Hepatocyte (in vitro differentiated cells): ENCODE measurements around the gene THEMIS2. TPM values are rescaled to one million over a fixed set of nuclear protein-coding genes. Genes with fewer than 3 reads are reported as not detected.

Experiments used
- DNase-seq: peaks from one replicate; pipeline ENCODE4 v3.0.0-alpha.2; 2016; ENCODE audit warnings: low spot score
- H2AFZ ChIP-seq: fragments of 200-600 bp; sonication (generic); 2 replicates; pipeline ENCODE4 v1.6.0; 2016; ENCODE audit warnings: antibody characterized with exemption, mild to moderate bottlenecking
- H3K27ac ChIP-seq: fragments of 200-600 bp; sonication (generic); 2 replicates; pipeline ENCODE4 v1.5.1; 2016; ENCODE audit warnings: mild to moderate bottlenecking
- H3K27me3 ChIP-seq: fragments of 200-600 bp; sonication (generic); 2 replicates; pipeline ENCODE4 v1.6.1; 2016
- H3K36me3 ChIP-seq: fragments of 200-600 bp; sonication (generic); replicated peaks from 2 replicates; pipeline ENCODE4 v1.5.1; 2016; ENCODE audit warnings: low read depth; ENCODE audit not compliant: insufficient read depth
- H3K4me1 ChIP-seq: fragments of 200-600 bp; sonication (generic); 2 replicates; pipeline ENCODE4 v1.5.1; 2016; ENCODE audit warnings: mild to moderate bottlenecking, moderate library complexity; ENCODE audit not compliant: insufficient read depth
- H3K4me2 ChIP-seq: fragments of 200-600 bp; sonication (generic); 2 replicates; pipeline ENCODE4 v1.6.0; 2016
- H3K4me3 ChIP-seq: fragments of 200-600 bp; sonication (generic); 2 replicates; pipeline ENCODE4 v1.5.1; 2016; ENCODE audit warnings: mild to moderate bottlenecking
- H3K79me2 ChIP-seq: fragments of 200-600 bp; sonication (generic); 2 replicates; pipeline ENCODE4 v1.6.0; 2017; ENCODE audit warnings: mild to moderate bottlenecking
- H3K9me2 ChIP-seq: fragments of 200-600 bp; sonication (generic); replicated peaks from 2 replicates; pipeline ENCODE4 v1.6.0; 2017; ENCODE audit warnings: mild to moderate bottlenecking; ENCODE audit not compliant: insufficient read depth
- H3K9me3 ChIP-seq: fragments of 200-600 bp; sonication (generic); 2 replicates; pipeline ENCODE4 v1.5.1; 2016; ENCODE audit warnings: low read depth, mild to moderate bottlenecking
- H4K20me1 ChIP-seq: fragments of 200-600 bp; sonication (generic); 2 replicates; pipeline ENCODE4 v1.6.0; 2016; ENCODE audit warnings: mild to moderate bottlenecking; ENCODE audit not compliant: insufficient read depth, poor library complexity, severe bottlenecking
- EZH2 ChIP-seq: fragments of 200-600 bp; sonication (generic); IDR thresholded peaks from 2 replicates; pipeline ENCODE4 v1.6.1; 2016; ENCODE audit warnings: antibody characterized with exemption, mild to moderate bottlenecking, borderline replicate concordance
- EZH2phosphoT487 ChIP-seq: fragments of 200-600 bp; sonication (generic); IDR thresholded peaks from one replicate; pipeline ENCODE4 v1.6.1; 2018; ENCODE audit warnings: antibody characterized with exemption, mild to moderate bottlenecking, low read depth, moderate library complexity; ENCODE audit not compliant: unreplicated experiment, severe bottlenecking
- WGBS: methylation state at CpG from one replicate; pipeline ENCODE4 v1.1.6; 2016; ENCODE audit warnings: low lambda C conversion rate; ENCODE audit errors: missing lambda C conversion rate; 5-methylcytosine and 5-hydroxymethylcytosine counted together
- polyA plus RNA-seq: library from polyadenylated mRNA; unstranded; fragments of >200 nt; fragmentation: Nextera tagmentation; extraction: Ambion mirVana; gene quantifications from 2 replicates; pipeline ENCODE4 v1.2.1, GENCODE V29; 2016
- total RNA-seq: library from RNA; depleted of rRNA; stranded (reverse); fragments of >200 nt; gene quantifications from 2 replicates; pipeline ENCODE4 v1.2.3, GENCODE V29; 2014
- TF ChIP-seq, protein P1 (sequence below): fragments of 200-600 bp; sonication (generic); IDR thresholded peaks from 2 replicates; pipeline ENCODE4 v1.5.1; 2016; ENCODE audit warnings: antibody characterized with exemption, mild to moderate bottlenecking; ENCODE audit not compliant: poor library complexity

The THEMIS2 gene
- total and polyA plus RNA-seq, 2 experiments from 2014 or later = 1.2 TPM; not detected in 1

DNA sequence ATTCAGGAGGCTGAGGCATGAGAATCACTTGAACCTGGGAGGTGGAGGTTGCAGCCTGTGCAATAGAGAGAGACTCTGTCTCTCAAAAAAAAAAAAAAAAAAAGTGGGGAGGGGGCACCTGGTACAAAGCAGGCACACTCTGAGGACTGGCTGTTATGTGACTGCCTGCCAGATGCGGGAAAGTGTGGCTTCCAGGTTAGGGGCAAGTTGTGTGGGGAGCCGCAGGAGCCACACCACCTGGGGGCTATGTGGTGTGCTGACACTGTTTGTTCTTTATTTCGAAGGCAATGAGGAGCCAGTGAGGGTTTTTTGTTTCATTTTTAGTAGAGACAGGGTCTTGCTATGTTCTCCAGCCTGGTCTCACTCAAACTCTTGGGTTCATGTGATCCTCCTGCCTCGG lies 5.7 kb downstream of the THEMIS2 start:
- 90% methylated on average over 4 of the region's 4 CpGs for WGBS
- TF ChIP-seq EZH2phosphoT487 = no peak
- TF ChIP-seq EZH2 = no peak
- TF ChIP-seq, protein P1, sequence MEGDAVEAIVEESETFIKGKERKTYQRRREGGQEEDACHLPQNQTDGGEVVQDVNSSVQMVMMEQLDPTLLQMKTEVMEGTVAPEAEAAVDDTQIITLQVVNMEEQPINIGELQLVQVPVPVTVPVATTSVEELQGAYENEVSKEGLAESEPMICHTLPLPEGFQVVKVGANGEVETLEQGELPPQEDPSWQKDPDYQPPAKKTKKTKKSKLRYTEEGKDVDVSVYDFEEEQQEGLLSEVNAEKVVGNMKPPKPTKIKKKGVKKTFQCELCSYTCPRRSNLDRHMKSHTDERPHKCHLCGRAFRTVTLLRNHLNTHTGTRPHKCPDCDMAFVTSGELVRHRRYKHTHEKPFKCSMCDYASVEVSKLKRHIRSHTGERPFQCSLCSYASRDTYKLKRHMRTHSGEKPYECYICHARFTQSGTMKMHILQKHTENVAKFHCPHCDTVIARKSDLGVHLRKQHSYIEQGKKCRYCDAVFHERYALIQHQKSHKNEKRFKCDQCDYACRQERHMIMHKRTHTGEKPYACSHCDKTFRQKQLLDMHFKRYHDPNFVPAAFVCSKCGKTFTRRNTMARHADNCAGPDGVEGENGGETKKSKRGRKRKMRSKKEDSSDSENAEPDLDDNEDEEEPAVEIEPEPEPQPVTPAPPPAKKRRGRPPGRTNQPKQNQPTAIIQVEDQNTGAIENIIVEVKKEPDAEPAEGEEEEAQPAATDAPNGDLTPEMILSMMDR = no peak
- no peak overlapping the region for H3K27ac ChIP-seq
- H3K27me3 ChIP-seq = peaks cover 6% of the 10 kb centered on the region
- H3K9me3 ChIP-seq = no peaks in the 10 kb centered on the region
- no peak overlapping the region for H2AFZ ChIP-seq
- DNase-seq = no peak
- no peak overlapping the region for H3K4me3 ChIP-seq
- H3K9me2 ChIP-seq = no peaks in the 10 kb centered on the region
- H4K20me1 ChIP-seq = no peaks in the 10 kb centered on the region
- H3K36me3 ChIP-seq = no peaks in the 10 kb centered on the region
- no peak overlapping the region for H3K4me2 ChIP-seq
- no peaks in the 10 kb centered on the region for H3K79me2 ChIP-seq
- H3K4me1 ChIP-seq = no peaks in the 10 kb centered on the region

DNA sequence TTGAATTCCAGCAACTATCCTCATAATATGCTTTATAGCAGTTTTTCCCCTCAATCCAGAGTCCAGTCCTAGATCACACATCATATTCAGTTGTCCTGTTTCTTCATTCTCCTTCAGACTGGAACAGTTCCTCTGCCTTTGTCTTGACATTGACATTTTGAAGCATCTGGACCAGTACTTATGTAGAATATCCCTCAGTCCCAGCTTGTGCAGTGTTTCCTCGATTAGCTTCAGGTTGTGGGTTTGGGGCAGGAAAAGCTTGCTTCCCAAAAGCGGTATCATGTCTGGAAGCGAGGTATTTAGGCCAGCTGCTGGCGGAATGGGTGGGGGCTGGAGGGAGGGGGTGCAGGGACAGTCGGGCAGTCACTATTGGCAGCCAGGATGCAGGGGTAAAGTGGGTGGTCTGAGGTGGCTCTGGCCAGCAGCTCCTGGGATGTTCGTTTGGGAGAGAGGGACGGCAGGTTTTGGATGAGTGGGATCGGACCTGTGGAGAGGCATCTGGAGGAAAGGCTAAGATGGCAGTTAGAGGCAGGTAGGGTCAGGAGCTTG lies 6.5 kb downstream of the THEMIS2 start:
- Histone ChIP-seq H3K27ac (no peak overlapping the region), H3K79me2 (no peaks in the 10 kb centered on the region), H3K4me2 (no peak overlapping the region), H3K9me2 (no peaks in the 10 kb centered on the region), H3K27me3 (no peaks in the 10 kb centered on the region), H3K36me3 (no peaks in the 10 kb centered on the region), H3K4me1 (no peaks in the 10 kb centered on the region), H3K9me3 (no peaks in the 10 kb centered on the region), H4K20me1 (no peaks in the 10 kb centered on the region), H3K4me3 (no peak overlapping the region), H2AFZ (no peak overlapping the region)
- 77% methylated on average over 7 of the region's 8 CpGs for WGBS
- TF ChIP-seq, protein P1 = no peak
- TF ChIP-seq EZH2phosphoT487 (no peak), EZH2 (no peak)
- no peak for DNase-seq

DNA sequence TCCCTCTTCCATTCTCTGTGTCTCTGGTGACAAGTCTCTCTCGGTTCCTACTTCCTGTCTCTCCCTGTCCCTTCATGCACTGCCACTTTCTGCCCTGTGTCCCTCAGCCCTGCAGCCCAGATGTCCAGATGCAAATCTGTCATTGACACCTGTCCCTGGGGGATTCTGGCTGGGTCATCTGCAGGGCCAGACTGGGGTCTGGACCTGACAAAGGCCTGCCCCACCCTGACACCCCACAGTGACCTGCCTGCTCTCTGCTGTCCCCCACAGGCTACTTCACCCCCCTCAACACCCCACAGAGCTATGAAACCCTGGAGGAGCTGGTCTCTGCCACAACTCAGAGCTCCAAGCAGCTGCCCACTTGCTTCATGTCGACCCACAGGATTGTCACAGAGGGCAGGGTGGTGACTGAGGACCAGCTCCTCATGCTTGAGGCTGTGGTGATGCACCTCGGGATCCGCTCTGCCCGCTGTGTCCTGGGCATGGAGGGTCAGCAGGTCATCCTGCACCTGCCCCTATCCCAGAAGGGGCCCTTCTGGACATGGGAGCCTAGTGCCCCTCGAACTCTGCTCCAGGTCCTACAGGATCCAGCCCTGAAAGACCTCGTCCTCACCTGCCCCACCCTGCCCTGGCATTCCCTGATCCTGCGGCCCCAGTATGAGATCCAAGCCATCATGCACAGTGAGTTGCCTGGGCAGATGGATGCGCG lies 7.2 kb downstream of the THEMIS2 start:
- Histone ChIP-seq H3K9me3 (no peaks in the 10 kb centered on the region), H3K9me2 (no peaks in the 10 kb centered on the region), H3K27ac (no peak overlapping the region), H3K79me2 (no peaks in the 10 kb centered on the region), H4K20me1 (no peaks in the 10 kb centered on the region), H2AFZ (no peak overlapping the region), H3K4me2 (no peak overlapping the region), H3K4me1 (no peaks in the 10 kb centered on the region), H3K27me3 (no peaks in the 10 kb centered on the region), H3K36me3 (no peaks in the 10 kb centered on the region), H3K4me3 (no peak overlapping the region)
- no peak for DNase-seq
- TF ChIP-seq EZH2 (no peak), EZH2phosphoT487 (no peak)
- TF ChIP-seq, protein P1 = no peak
- WGBS = 93% methylated on average over 10 of the region's 10 CpGs
